GOT3 (cell line): Measurements from ENCODE around the gene MRGPRX4.

Experiments used
- DNase-seq: peaks from one replicate; lab custom pipeline; 2025; ENCODE audit warnings: mixed read lengths; lab: John Stamatoyannopoulos, UW

Gene MRGPRX4

GRCh38 chr11:18221274-18221876 lies 48.7 kb downstream of the MRGPRX4 start:
- no peak for DNase-seq

- no peak for DNase-seq
Measured at GRCh38 chr11:18222814-18223421, 50.3 kb downstream of the MRGPRX4 start.
